Stomach (tissue), 4 donors: Measurements from ENCODE around the gene GPR50.

Source experiments
- POLR2A ChIP-seq, 4 donors: fragments of 450-650 bp; IDR thresholded peaks; one replicate each; pipeline ENCODE4 v1.6.1; 2016; ENCODE audit warnings: antibody characterized with exemption in 4 of 4, control low read depth in 2 of 4, mild to moderate bottlenecking in 1 of 4, moderate library complexity in 1 of 4
- POLR2AphosphoS5 ChIP-seq, 3 donors: sonication (generic); formaldehyde crosslinking; IDR thresholded peaks; one replicate each; pipeline ENCODE4 v1.6.1; 2016; ENCODE audit warnings: antibody characterized with exemption in 3 of 3

- TF ChIP-seq POLR2A (IDR thresholded peaks at IDR 0.05) (no peak), POLR2AphosphoS5 (IDR thresholded peaks at IDR 0.05) (no peak)
Observed at GRCh38 chrX:151161690-151162089, 14.7 kb upstream of the GPR50 start.
